ENCODE results near the gene LRRC8D. TPM values are rescaled to one million over a fixed set of nuclear protein-coding genes. Genes with fewer than 3 reads are reported as not detected.
"Not testable (repeated sequence)": the region's sequence is repeated elsewhere in the genome, so short reads cannot be mapped to it uniquely, and the experiment has no call there.

Gene LRRC8D
- total RNA-seq, 8 experiments from 2014 or later, result 13.2 to 69.1 (median 51.0) TPM

DNA sequence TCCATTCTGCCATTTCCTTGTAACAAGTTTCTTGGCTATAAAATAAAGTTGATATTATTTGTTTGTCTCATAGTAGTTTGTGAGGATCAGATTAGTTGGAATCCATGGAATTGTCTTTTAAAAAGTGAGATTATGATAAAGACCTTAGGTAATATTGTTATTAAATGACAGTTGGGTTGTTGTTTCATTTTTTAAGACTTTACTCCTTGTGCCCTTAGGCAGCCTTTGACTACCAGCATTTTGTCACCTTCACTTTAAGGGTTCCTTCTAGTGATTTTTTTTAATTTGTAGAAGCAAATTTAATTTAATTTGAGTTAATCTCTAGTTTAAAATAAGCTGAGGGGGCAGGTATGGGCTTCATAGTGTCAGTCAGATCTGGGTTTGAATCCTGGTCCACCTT is 89.4 kb downstream of the LRRC8D start:
- in situ Hi-C loops (cut with MboI; ENCODE audit: low pct_unique_long_range_greater_than_20kb in 2 of 9, low sequenced_read_pairs in 9 of 9, unreplicated experiment in 9 of 9), result no loop called here
- no peak for ATAC-seq (replicated peaks in 6 of 8)
- Histone ChIP-seq H3K4me1 (replicated peaks in 1 of 2) (peaks cover 41 to 57% of the 10 kb centered on the region in 2 donors), H3K27ac (no peak overlapping the region), H3K4me3 (no peak overlapping the region)

DNA sequence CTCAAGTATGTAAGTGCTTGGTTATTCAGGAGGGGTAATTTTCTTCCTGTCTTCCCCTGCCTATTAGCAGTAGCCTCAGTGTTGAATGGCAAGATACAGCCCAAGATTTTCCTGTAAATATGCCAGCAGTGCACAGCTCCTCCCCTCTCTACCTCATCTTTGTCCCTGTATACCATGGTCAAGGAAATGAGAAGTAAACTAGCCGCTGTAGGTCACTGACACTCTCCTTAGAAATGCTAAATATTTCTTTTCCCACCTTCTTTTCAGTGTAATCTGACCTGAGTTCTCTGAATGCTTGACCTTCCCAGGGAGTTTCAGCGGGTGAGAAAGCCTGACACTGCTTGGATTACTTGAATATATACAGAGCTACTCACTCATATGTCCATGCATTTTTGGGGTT is 89.9 kb downstream of the LRRC8D start:
- 0 to 100% (median 22%) methylated on average over 1 to 2 of the region's 2 CpGs; no CpG with 5 or more reads in 2 of the 10 experiments for WGBS, 10 experiments
- in situ Hi-C loops (cut with MboI; ENCODE audit: low pct_unique_long_range_greater_than_20kb in 2 of 9, low sequenced_read_pairs in 9 of 9, unreplicated experiment in 9 of 9), result no loop called here
- no peak overlapping the region for H3K27ac ChIP-seq
- no peak overlapping the region for H3K4me3 ChIP-seq
- ATAC-seq (replicated peaks in 6 of 8), result peak in 1 of 8 experiments; percentile 11
- peaks cover 41 to 52% of the 10 kb centered on the region in 2 donors for H3K4me1 ChIP-seq (replicated peaks in 1 of 2)

DNA sequence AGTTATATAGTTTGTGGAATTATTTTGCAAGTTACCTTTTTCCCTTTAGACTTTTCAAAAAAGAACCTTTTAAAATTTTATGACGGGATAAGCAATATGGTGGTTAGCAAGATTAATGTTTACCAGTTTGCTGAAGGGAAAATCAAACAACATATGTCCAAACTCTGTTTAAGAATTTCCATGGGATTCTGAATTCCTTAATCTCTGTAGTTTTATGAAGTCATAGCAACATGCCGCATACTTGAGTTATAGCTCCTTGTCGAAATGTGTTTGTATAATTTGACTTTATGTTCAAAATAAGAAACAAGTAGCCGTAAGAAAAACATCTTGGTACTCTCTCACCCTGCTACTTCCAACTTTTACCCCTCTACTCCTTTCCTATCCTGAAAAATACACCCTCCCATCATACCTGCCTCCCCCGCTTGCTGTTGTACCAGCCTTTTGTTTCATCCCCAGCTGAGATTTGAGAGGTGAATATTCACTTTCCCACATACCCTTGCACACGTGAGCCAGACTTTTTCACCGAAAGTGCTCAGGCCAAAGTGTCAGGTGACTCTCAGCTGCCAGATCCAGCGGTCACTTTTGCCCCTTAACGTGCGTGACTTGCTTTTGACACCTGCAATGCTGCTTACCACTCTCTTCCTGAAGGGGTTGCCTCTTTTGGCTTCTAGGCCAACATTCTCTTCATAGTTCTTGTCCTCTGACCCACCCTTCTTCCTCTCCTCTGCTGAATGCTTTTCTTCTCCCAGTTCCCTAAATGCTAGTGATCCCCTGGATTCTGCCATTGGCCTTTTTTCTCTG is 90.6 kb downstream of the LRRC8D start:
- in situ Hi-C loops (cut with MboI; ENCODE audit: low pct_unique_long_range_greater_than_20kb in 2 of 9, low sequenced_read_pairs in 9 of 9, unreplicated experiment in 9 of 9), result no loop called here
- Histone ChIP-seq H3K4me1 (replicated peaks in 1 of 2) (peaks cover 37 to 46% of the 10 kb centered on the region in 2 donors), H3K4me3 (no peak overlapping the region), H3K27ac (no peak overlapping the region)
- WGBS, 10 experiments, result 57 to 93% (median 79%) methylated on average over 3 to 10 of the region's 10 CpGs
- ATAC-seq (replicated peaks in 6 of 8), result no peak

DNA sequence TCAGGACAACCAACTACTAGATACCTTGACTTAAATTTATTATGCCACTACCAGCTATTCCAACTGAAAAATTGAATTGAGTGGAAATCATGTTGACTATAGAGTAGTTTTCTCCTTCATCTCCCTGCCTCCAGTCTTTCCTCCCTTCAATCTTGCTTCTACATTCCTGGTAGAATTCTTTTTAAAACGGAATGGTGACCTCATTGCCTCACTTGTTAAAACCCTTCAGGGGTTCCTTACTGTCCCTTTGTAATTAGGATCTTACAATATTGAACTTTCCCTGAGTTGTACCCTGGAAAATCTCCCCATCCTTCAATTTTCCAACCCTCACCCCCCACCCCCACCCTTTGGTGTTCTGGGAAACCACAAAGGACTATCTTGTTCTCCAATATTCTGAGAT is 91.2 kb downstream of the LRRC8D start:
- in situ Hi-C loops (cut with MboI; ENCODE audit: low pct_unique_long_range_greater_than_20kb in 2 of 9, low sequenced_read_pairs in 9 of 9, unreplicated experiment in 9 of 9), result no loop called here
- 29 to 80% (median 40%) methylated on average over 1 of the region's 1 CpG; no CpG with 5 or more reads in 5 of the 10 experiments for WGBS, 10 experiments
- peaks cover 30 to 39% of the 10 kb centered on the region in 2 donors for H3K4me1 ChIP-seq (replicated peaks in 1 of 2)
- H3K4me3 ChIP-seq, result no peak overlapping the region
- H3K27ac ChIP-seq, result no peak overlapping the region
- no peak for ATAC-seq (replicated peaks in 6 of 8)

DNA sequence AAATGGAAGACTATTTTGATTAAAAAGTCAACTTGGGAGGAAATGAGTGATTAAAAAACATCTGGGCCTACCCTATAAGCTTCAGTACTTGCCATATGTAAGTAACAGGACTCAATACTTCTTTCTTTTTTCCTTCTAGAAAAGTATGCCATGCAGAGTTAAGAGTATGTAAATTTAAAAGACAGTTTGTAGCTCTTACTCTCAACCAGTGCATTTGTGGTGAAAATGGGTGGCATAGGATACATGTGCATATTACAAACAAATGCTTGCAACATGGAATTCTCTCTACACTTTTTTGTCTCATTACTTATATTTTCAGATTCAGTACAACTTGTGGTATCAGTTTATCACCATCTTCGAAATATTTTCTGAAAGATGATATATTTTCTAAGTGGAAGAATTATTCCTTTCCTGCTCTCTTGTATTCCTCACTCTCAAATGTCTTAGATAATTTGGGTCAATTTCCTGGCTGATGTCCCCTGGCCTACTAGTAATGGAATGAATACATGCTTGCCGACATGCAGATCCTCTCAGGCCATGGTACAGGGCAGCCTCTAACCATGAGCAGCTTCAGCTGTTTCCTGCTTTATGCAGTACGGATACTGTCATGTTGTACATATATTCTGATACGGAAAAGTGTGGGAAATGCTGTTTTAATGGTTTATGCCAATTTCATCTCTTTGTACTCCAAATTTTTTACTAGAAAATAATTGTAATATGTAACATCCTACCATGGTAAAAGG is 92.7 kb downstream of the LRRC8D start:
- peak in 3 of 8 experiments; percentile 62 to 66 (median 63) for ATAC-seq (replicated peaks in 6 of 8)
- in situ Hi-C loops (cut with MboI; ENCODE audit: low pct_unique_long_range_greater_than_20kb in 2 of 9, low sequenced_read_pairs in 9 of 9, unreplicated experiment in 9 of 9), result no loop called here
- Histone ChIP-seq H3K4me1 (replicated peaks in 1 of 2) (peaks cover 15 to 32% of the 10 kb centered on the region in 2 donors), H3K27ac (no peak overlapping the region), H3K4me3 (no peak overlapping the region)
- 20 to 97% (median 89%) methylated on average over 2 to 4 of the region's 4 CpGs for WGBS, 10 experiments

DNA sequence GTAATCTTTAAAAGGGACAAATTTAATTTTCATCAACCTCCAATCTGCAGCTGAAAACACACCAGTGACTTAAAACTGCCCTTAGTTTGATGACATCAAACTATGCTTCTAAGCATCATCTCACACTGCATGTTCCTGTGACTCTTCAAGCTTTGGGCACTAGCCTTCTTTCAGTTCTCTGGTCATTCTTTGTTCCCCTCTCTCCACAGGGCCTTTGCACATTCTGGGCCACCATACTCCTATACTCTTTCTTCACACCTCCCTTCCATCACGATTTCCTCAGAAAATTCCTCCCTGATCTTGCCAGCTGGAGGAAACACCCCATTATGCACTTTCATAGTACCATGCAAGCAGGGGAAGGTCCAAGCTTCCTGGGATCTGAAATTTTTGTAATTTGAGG is 96.5 kb downstream of the LRRC8D start:
- no peak for ATAC-seq (replicated peaks in 6 of 8)
- Histone ChIP-seq H3K4me1 (replicated peaks in 1 of 2) (peaks cover 0 to 12% of the 10 kb centered on the region in 2 donors), H3K4me3 (no peak overlapping the region), H3K27ac (no peak overlapping the region)
- in situ Hi-C loops (cut with MboI; ENCODE audit: low pct_unique_long_range_greater_than_20kb in 2 of 9, low sequenced_read_pairs in 9 of 9, unreplicated experiment in 9 of 9), result no loop called here
- 29 to 100% (median 80%) methylated on average over 1 of the region's 1 CpG; no CpG with 5 or more reads in 3 of the 10 experiments for WGBS, 10 experiments

DNA sequence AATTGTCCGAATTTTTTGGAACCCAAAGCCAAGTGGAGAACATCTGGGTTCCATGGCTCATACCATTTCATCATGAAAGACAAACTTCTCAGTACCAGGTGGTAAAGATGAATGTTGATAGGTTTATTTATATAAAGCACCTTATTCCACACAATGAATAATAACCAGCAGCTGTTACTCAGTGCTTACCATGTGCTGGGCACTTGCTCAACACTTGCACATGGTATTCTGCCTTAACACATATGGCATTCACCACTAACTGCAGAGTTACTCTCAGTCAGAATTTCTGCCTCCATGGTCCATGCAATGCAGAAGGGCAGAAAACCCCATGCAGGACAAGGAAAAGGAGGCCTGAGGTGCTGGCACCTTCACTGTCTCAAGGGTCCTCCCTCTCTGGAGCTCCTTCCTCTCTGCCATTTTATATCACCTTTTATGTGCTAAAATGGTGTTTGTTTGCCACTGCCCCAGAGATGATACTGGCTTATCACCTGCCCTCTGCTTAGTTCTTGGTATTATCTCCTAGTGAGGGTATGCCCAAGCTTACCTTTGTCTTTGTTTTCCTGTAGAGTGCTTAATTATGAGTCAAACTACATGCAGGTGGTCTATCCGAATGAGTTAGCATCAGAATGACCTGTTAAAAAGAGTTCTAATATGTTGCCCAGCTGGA is 97.4 kb downstream of the LRRC8D start:
- ATAC-seq (replicated peaks in 6 of 8), result peak in 3 of 8 experiments; percentile 20 to 47 (median 37)
- Histone ChIP-seq H3K4me1 (replicated peaks in 1 of 2) (peaks cover 0 to 12% of the 10 kb centered on the region in 2 donors), H3K4me3 (no peak overlapping the region), H3K27ac (no peak overlapping the region)
- 0 to 100% (median 62%) methylated on average over 1 to 2 of the region's 2 CpGs; no CpG with 5 or more reads in 2 of the 10 experiments for WGBS, 10 experiments
- in situ Hi-C loops (cut with MboI; ENCODE audit: low pct_unique_long_range_greater_than_20kb in 2 of 9, low sequenced_read_pairs in 9 of 9, unreplicated experiment in 9 of 9), result no loop called here

DNA sequence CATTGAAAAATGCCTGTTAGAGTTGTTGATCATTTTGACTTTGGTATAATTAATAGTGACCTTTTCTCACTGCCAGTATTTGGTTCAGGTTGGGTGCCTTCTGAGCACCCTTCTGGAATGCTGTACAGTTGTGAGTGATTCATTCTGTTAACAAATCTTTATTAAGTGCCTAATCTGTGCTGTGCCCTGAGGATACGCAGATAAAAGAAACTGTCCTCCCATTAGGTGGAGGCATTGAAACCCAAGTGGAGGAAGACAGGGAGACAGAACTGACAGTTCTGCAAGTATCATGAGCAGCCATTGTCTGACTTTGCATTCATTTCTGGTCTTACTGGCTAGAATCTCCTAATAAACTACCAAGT is 97.9 kb downstream of the LRRC8D start:
- no peak for ATAC-seq (replicated peaks in 6 of 8)
- Histone ChIP-seq H3K4me3 (no peak overlapping the region), H3K27ac (no peak overlapping the region), H3K4me1 (replicated peaks in 1 of 2) (peaks cover 0 to 12% of the 10 kb centered on the region in 2 donors)
- in situ Hi-C loops (cut with MboI; ENCODE audit: low pct_unique_long_range_greater_than_20kb in 2 of 9, low sequenced_read_pairs in 9 of 9, unreplicated experiment in 9 of 9), result no loop called here
- 67 to 100% (median 91%) methylated on average over 1 of the region's 1 CpG; no CpG with 5 or more reads in 2 of the 10 experiments for WGBS, 10 experiments

DNA sequence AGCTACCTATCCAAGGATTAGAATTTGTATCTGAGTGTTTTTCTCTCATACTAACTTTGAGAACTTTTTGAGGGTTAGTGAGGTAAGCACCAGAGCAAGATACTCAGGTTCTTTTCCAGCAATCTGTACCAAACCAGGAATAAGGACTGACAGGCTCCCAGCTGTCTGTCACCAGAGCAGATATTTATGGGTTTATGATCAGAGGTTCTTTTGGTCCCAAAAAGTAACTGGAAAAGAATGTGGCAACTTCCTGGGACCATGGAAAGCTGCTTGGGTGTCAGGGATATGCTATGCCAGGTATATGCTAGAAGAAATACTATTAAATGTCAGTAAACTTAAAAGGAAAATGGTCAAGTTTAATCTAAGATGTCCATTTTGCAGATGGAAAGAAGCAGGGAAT is 98.3 kb downstream of the LRRC8D start:
- ATAC-seq (replicated peaks in 6 of 8), result no peak

DNA sequence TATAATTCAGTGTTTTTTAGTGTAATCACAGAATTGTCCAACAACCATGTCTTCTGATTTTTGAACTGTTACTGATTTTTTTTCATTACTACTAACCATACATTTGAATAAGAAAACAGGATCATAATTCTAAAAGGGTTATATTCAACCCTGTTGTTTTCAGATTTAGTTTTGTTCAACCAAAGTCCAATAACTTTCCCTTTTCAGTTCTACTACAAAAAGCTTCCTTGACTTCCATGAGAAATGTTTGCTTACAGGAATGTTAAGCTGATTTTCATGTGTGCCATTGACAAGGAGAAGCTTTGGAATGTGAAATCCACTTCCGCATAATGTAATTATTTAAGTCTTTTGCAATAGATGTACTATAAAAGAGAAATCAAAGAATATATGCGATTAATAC is 102.1 kb downstream of the LRRC8D start:
- 80 to 100% (median 98%) methylated on average over 1 to 2 of the region's 2 CpGs for WGBS, 10 experiments
- Histone ChIP-seq H3K27ac (no peak overlapping the region), H3K4me3 (no peak overlapping the region), H3K4me1 (replicated peaks in 1 of 2) (peaks cover 0 to 10% of the 10 kb centered on the region in 2 donors)
- in situ Hi-C loops (cut with MboI; ENCODE audit: low pct_unique_long_range_greater_than_20kb in 2 of 9, low sequenced_read_pairs in 9 of 9, unreplicated experiment in 9 of 9), result no loop called here
- peak in 1 of 8 experiments; percentile 36 for ATAC-seq (replicated peaks in 6 of 8)

More for the DNA sequence above, 98.3 kb downstream of the LRRC8D start:
- in situ Hi-C loops (cut with MboI; ENCODE audit: low pct_unique_long_range_greater_than_20kb in 2 of 9, low sequenced_read_pairs in 9 of 9, unreplicated experiment in 9 of 9), result no loop called here
- Histone ChIP-seq H3K27ac (no peak overlapping the region), H3K4me3 (no peak overlapping the region), H3K4me1 (replicated peaks in 1 of 2) (peaks cover 0 to 12% of the 10 kb centered on the region in 2 donors)

DNA sequence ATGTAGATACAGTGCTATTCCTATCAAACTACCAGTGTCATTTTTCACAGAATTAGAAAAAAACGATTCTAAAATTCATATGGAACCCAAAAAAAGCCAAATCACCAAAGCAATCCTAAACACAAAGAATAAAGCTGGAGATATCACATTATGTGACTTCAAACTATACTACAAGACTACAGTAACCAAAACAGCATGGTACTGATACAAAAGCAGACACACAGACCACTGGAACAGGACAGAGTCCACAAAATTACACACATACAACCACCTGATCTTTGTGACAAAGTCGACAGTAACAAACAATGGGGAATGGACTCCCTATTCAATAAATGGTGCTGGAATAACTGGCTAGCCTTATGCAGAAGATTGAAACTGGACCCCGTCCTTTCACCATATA is 102.7 kb downstream of the LRRC8D start:
- no peak overlapping the region for H3K4me3 ChIP-seq
- whole genome bisulfite sequencing, 10 experiments, result 74 to 100% (median 98%) methylated on average over 1 to 3 of the region's 3 CpGs
- no peak for ATAC-seq (replicated peaks in 6 of 8)
- in situ Hi-C loops (cut with MboI; ENCODE audit: low pct_unique_long_range_greater_than_20kb in 2 of 9, low sequenced_read_pairs in 9 of 9, unreplicated experiment in 9 of 9), result no loop called here
- H3K4me1 ChIP-seq (replicated peaks in 1 of 2), result peaks cover 0 to 4% of the 10 kb centered on the region in 2 donors
- no peak overlapping the region for H3K27ac ChIP-seq

DNA sequence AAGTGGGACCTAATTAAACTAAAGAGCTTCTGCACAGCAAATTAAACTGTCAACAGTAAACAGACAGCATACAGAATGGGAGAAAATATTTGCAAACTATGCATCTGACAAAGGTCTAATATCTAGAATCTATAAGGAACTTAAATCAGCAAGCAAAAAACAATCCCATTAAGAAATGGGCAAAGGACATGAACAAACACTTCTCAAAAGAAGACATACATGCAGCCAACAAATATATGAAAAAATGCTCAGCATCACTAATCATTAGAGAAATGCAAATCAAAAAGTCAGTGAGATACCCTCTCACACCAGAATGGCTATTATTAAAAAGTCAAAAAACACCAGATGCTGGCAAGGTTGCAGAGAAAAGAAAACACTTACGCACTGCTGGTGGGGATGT is 103.2 kb downstream of the LRRC8D start:
- ATAC-seq (replicated peaks in 6 of 8); H3K4me1 ChIP-seq (replicated peaks in 1 of 2); in situ Hi-C loops (cut with MboI; ENCODE audit: low pct_unique_long_range_greater_than_20kb in 2 of 9, low sequenced_read_pairs in 9 of 9, unreplicated experiment in 9 of 9); H3K27ac ChIP-seq; H3K4me3 ChIP-seq: not testable (repeated sequence)
- WGBS, 10 experiments, result 80 to 100% (median 100%) methylated on average over 1 of the region's 1 CpG; no CpG with 5 or more reads in 2 of the 10 experiments

DNA sequence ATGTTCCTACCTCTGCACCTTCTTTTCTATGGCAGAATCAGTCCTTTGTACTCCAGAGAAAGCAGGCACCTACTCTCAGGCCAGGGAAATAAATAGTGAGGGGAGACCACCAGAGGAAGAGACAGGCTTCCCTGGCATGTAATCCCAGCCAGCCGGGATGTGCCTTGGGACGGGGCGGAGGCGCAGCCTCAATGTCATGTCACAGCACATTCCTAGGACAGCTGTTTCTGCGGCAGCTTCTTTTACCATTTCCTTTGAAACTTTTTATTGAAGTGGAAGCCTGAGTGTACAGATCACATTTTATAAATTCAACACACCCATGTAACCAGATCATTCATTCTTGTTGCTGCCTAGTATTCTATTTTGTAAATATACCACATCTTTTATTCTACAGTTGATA is 106.2 kb downstream of the LRRC8D start:
- in situ Hi-C loops (cut with MboI; ENCODE audit: low pct_unique_long_range_greater_than_20kb in 2 of 9, low sequenced_read_pairs in 9 of 9, unreplicated experiment in 9 of 9), result no loop called here
- peak in 3 of 8 experiments; percentile 53 to 98 (median 85) for ATAC-seq (replicated peaks in 6 of 8)
- H3K4me3 ChIP-seq, result no peak overlapping the region
- WGBS, 10 experiments, result 53 to 100% (median 96%) methylated on average over 2 to 5 of the region's 5 CpGs; no CpG with 5 or more reads in 3 of the 10 experiments
- peaks cover 4 to 12% of the 10 kb centered on the region in 2 donors for H3K4me1 ChIP-seq (replicated peaks in 1 of 2)
- no peak overlapping the region for H3K27ac ChIP-seq
